Measurements from ENCODE around the gene MTHFD1L. TPM values are rescaled to one million over a fixed set of nuclear protein-coding genes. Genes with fewer than 3 reads are reported as not detected.
"Not testable (repeated sequence)": the region's sequence is repeated elsewhere in the genome, so short reads cannot be mapped to it uniquely, and the experiment has no call there.

MTHFD1L gene
- total and polyA plus RNA-seq, 2 experiments from 2014 or later, result 18.2 to 37.9 TPM

DNA sequence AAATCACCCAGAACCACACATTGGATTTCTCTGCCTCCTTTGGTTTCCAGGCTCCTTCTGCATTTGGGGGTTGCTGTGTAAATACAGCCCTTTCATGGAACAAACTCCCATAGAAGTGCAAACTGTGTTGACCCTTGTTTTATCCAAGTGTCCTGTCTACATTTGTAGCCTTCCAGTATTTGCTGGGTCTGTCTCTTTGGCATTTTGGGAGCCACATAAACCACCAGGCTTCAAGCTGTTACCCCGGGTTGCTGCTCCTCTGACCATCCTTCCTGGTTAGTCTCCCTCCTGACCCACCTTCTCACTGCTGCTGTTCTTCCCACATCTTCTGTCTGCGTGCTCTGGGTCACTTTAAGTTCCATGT is 7.6 kb upstream of the MTHFD1L start:
- H3K36me3 ChIP-seq, result no peaks in the 10 kb centered on the region
- TF ChIP-seq, protein P1, sequence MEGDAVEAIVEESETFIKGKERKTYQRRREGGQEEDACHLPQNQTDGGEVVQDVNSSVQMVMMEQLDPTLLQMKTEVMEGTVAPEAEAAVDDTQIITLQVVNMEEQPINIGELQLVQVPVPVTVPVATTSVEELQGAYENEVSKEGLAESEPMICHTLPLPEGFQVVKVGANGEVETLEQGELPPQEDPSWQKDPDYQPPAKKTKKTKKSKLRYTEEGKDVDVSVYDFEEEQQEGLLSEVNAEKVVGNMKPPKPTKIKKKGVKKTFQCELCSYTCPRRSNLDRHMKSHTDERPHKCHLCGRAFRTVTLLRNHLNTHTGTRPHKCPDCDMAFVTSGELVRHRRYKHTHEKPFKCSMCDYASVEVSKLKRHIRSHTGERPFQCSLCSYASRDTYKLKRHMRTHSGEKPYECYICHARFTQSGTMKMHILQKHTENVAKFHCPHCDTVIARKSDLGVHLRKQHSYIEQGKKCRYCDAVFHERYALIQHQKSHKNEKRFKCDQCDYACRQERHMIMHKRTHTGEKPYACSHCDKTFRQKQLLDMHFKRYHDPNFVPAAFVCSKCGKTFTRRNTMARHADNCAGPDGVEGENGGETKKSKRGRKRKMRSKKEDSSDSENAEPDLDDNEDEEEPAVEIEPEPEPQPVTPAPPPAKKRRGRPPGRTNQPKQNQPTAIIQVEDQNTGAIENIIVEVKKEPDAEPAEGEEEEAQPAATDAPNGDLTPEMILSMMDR (IDR thresholded peaks at IDR 0.05; ENCODE audit: low read depth, low read length), result no peak
- no peaks in the 10 kb centered on the region for H3K27me3 ChIP-seq
- no peak overlapping the region for H3K4me3 ChIP-seq
- H3K27ac ChIP-seq, result no peak overlapping the region
- H3K9me3 ChIP-seq (ENCODE audit: low read depth), result no peaks in the 10 kb centered on the region
- no peak for DNase-seq (ENCODE audit: low read depth in 1 of 2, low spot score in 1 of 2)
- peaks cover 9% of the 10 kb centered on the region for H3K4me1 ChIP-seq (ENCODE audit: low read depth)

DNA sequence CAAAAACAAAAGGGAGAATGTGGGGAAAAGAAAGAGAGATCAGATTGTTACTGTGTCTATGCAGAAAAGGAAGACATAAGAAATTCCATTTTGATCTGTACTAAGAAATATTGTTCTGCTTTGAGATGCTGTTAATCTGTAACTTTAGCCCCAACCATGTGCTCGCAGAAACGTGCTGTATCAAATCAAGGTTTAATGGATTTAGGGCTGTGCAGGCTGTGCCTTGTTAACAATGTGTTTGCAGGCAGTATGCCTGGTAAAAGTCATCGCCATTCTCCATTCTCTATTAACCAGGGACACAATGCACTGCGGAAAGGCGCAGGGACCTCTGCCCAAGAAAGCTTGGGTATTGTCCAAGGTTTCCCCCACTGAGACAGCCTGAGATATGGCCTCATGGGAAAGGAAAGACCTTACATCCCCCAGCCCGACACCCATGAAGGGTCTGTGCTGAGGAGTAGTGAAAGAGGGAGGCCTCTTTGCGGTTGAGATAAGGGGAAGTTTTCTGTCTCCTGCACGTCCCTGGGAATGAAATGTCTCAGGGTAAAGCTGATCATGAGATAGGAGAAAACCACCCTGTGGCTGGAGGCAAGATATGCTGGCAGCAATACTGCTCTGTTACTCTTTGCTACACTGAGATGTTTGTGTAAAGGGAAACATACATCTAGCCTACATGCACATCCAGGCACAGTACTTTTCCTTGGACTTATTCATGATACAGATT is 3.9 kb upstream of the MTHFD1L start:
- Histone ChIP-seq H3K4me1 (ENCODE audit: low read depth) (peaks cover 12% of the 10 kb centered on the region), H3K27ac (peak overlapping the region; percentile 85)
- H3K9me3 ChIP-seq (ENCODE audit: low read depth); H3K4me3 ChIP-seq; H3K27me3 ChIP-seq; H3K36me3 ChIP-seq: not testable (repeated sequence)
- peak; percentile 30 to 98 for DNase-seq (ENCODE audit: low read depth in 1 of 2, low spot score in 1 of 2)

DNA sequence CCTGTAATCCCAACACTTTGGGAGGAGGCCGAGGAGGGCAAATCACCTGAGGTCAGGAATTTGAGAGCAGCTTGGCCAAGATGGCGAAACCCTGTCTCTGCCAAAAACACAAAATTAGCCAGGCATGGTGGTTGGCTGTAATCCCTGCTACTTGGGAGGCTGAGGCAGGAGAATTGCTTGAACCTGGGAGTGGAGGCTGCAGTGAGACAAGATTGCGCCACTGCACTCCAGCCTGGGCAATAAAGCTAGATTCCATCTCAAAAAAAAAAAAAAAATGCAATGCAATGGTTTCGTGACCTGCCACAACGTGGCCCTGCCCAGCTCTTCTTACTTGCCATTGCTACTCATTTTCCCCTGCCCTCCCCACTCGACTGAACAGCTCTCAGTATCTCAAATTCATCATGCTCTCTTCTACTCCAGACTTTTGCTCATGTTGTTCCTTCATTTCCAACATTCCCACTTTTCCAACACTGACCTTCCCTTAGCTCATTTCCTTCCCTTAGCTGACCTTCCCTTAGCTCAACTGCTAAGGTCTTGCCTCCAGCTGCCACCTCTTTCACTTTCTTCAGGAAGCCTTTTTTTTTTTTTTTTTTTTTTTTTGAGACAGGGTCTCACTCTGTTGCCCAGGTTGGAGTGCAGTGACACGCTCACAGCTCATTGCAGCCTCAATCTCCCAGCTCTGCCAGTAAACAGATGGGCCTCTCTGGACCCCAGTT is 2.1 kb upstream of the MTHFD1L start:
- DNase-seq (ENCODE audit: low read depth in 1 of 2, low spot score in 1 of 2), result no peak
- TF ChIP-seq, protein P1 (IDR thresholded peaks at IDR 0.05; ENCODE audit: low read depth, low read length), result no peak
- no peaks in the 10 kb centered on the region for H3K27me3 ChIP-seq
- no peaks in the 10 kb centered on the region for H3K9me3 ChIP-seq (ENCODE audit: low read depth)
- no peaks in the 10 kb centered on the region for H3K36me3 ChIP-seq
- H3K4me3 ChIP-seq, result no peak overlapping the region
- peaks cover 12% of the 10 kb centered on the region for H3K4me1 ChIP-seq (ENCODE audit: low read depth)
- no peak overlapping the region for H3K27ac ChIP-seq

DNA sequence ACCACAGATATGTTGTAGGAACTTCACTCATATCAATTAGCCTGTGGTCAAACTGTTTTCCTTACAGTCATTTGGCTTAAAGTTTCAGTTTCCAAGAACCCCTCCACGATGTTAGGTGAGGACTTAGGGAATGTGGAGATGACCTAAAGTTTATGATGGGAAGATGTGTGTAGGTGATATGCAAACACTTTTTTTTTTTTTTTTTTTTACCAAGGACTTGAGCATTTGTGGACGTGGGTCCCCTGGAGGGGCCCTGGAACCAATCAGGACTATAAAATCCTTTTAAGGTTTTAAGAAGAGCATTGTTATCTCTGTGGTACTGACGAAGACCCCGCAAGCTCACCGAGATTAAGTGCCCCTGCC is 478 bp upstream of the MTHFD1L start:
- peaks cover 12% of the 10 kb centered on the region for H3K4me1 ChIP-seq (ENCODE audit: low read depth)
- peak overlapping the region; percentile 73 for H3K4me3 ChIP-seq

DNA sequence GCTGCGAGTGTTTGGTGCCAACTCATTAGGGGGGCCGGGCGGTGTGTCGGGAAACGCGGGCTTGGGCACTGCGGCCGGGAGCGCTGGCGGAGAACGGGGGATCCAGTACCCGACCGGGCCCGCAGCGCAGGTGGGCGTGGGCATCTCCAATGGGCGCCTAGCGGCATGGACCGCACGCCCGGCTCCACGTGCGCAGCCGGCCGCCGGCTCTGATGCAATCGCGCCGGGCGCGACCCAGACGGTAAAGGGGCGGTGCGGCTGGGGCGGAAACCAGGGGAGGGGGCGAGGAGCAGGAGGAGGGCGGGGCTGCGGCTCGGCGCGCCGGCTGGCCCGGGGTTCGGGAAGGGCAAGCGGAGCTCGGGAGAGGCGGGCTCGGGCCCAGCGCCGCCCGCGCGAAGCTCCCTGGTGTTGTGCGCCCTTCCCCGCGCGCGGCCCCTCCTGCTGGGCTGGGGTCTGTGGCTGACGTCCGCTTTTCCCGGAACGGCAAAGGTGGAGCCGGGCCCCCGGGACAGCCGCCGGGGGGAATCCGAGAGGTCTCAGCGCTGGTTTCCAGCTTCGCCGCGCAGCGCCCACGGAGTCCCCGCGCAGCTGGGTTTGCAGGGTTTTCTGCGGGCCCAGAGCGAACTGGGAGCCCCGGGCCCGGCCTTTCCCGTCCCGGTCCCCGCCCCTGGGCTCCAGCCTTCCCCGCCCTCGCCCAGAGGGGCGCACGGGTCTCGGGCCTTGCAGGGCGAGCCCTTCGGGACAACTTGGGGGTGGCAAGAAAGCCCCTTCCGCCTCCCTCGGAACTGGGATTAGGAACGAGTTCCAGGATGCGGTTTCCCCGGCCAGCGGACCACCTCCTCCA is 867 bp downstream of the MTHFD1L start:
- Histone ChIP-seq H3K4me1 (ENCODE audit: low read depth) (peaks cover 11% of the 10 kb centered on the region), H3K27me3 (no peaks in the 10 kb centered on the region), H3K27ac (peak overlapping the region; percentile 81), H3K9me3 (ENCODE audit: low read depth) (no peaks in the 10 kb centered on the region), H3K4me3 (peak overlapping the region; percentile 73), H3K36me3 (no peaks in the 10 kb centered on the region)
- TF ChIP-seq, protein P1 (IDR thresholded peaks at IDR 0.05; ENCODE audit: low read depth, low read length), result no peak
- peak; percentile 94 to 97 for DNase-seq (ENCODE audit: low read depth in 1 of 2, low spot score in 1 of 2)

More for the DNA sequence above, 478 bp upstream of the MTHFD1L start:
- TF ChIP-seq, protein P1 (IDR thresholded peaks at IDR 0.05; ENCODE audit: low read depth, low read length), result no peak
- Histone ChIP-seq H3K27me3 (no peaks in the 10 kb centered on the region), H3K36me3 (no peaks in the 10 kb centered on the region), H3K27ac (peak overlapping the region; percentile 81), H3K9me3 (ENCODE audit: low read depth) (no peaks in the 10 kb centered on the region)
- DNase-seq (ENCODE audit: low read depth in 1 of 2, low spot score in 1 of 2), result peak in 1 of 2 donors; percentile 33

Data from cardiac muscle cell (in vitro differentiated cells and primary cell).